Chondrocyte (in vitro differentiated cells): ENCODE results near the gene IGFBPL1. TPM values are rescaled to one million over a fixed set of nuclear protein-coding genes. Genes with fewer than 3 reads are reported as not detected.

ENCODE experiments used
- DNase-seq: peaks from one replicate; pipeline ENCODE4 v3.0.0; 2021; ENCODE audit warnings: mixed read lengths, low spot score
- H3K27ac Mint-ChIP-seq: one replicate; pipeline ENCODE4 v1.8.0; 2021; ENCODE audit warnings: mild to moderate bottlenecking, moderate library complexity, mixed read lengths; ENCODE audit not compliant: unreplicated experiment
- H3K27me3 Mint-ChIP-seq: 2 replicates; pipeline ENCODE4 v1.8.0; 2021; ENCODE audit warnings: low read depth, mixed read lengths
- H3K36me3 Mint-ChIP-seq: 2 replicates; pipeline ENCODE4 v1.8.0; 2021; ENCODE audit warnings: low read depth, mixed read lengths
- H3K4me1 Mint-ChIP-seq: 2 replicates; pipeline ENCODE4 v1.8.0; 2021; ENCODE audit warnings: low read depth, mild to moderate bottlenecking, mixed read lengths
- H3K4me3 Mint-ChIP-seq: one replicate; pipeline ENCODE4 v1.8.0; 2021; ENCODE audit warnings: mild to moderate bottlenecking, moderate library complexity, mixed read lengths; ENCODE audit not compliant: unreplicated experiment
- H3K9me3 Mint-ChIP-seq: 2 replicates; pipeline ENCODE4 v1.8.0; 2021; ENCODE audit warnings: low read depth, mixed read lengths
- CTCF ChIP-seq: fragments of 200-600 bp; sonication (generic); IDR thresholded peaks from 2 replicates; pipeline ENCODE4 v1.5.0; 2021; ENCODE audit warnings: antibody characterized with exemption, mild to moderate bottlenecking, moderate library complexity
- total RNA-seq: library from RNA; stranded (reverse); gene quantifications from 3 replicates; pipeline ENCODE4 v1.2.1, GENCODE V29; 2021

The IGFBPL1 gene
- total RNA-seq, 1 donor from 2014 or later, result 2.8 TPM

GRCh38 chr9:38395653-38396370 is 28.4 kb downstream of the IGFBPL1 start:
- H3K4me1 Mint-ChIP-seq, result peaks cover 43% of the 10 kb centered on the region
- no peaks in the 10 kb centered on the region for H3K27me3 Mint-ChIP-seq
- no peak for TF ChIP-seq CTCF
- H3K27ac Mint-ChIP-seq, result no peak overlapping the region
- no peak for DNase-seq
- H3K9me3 Mint-ChIP-seq, result no peaks in the 10 kb centered on the region
- no peak overlapping the region for H3K4me3 Mint-ChIP-seq
- H3K36me3 Mint-ChIP-seq, result peaks cover 24% of the 10 kb centered on the region

- Mint-ChIP-seq H3K4me3 (peak overlapping the region; percentile 93), H3K4me1 (peaks cover 56% of the 10 kb centered on the region), H3K9me3 (no peaks in the 10 kb centered on the region), H3K27me3 (no peaks in the 10 kb centered on the region), H3K27ac (no peak overlapping the region), H3K36me3 (peaks cover 24% of the 10 kb centered on the region)
- DNase-seq, result no peak
- TF ChIP-seq CTCF, result no peak
These were observed 29.8 kb downstream of the IGFBPL1 start for GRCh38 chr9:38394416-38394815.

GRCh38 chr9:38393128-38393796 is 31.0 kb downstream of the IGFBPL1 start:
- peaks cover 23% of the 10 kb centered on the region for H3K36me3 Mint-ChIP-seq
- H3K9me3 Mint-ChIP-seq, result no peaks in the 10 kb centered on the region
- H3K4me1 Mint-ChIP-seq, result peaks cover 67% of the 10 kb centered on the region
- H3K4me3 Mint-ChIP-seq, result peak overlapping the region; percentile 93
- DNase-seq, result no peak
- peak overlapping the region; percentile 74 for H3K27ac Mint-ChIP-seq
- H3K27me3 Mint-ChIP-seq, result no peaks in the 10 kb centered on the region
- peak; percentile 21 for TF ChIP-seq CTCF

GRCh38 chr9:38392235-38393127 is 31.8 kb downstream of the IGFBPL1 start, which contains the start of gene ALDH1B1:
TSS of gene ALDH1B1 (plus strand) at chr9:38392702. CDS start at chr9:38395749, 3,047 bp downstream.
- peaks cover 19% of the 10 kb centered on the region for H3K36me3 Mint-ChIP-seq
- peak within 1 kb of the TSS; percentile 74 for H3K27ac Mint-ChIP-seq
- no peaks in the 10 kb centered on the region for H3K27me3 Mint-ChIP-seq
- TF ChIP-seq CTCF, result peak; percentile 57
- no peaks in the 10 kb centered on the region for H3K9me3 Mint-ChIP-seq
- H3K4me3 Mint-ChIP-seq, result peak within 1 kb of the TSS; percentile 93
- DNase-seq, result peak; percentile 19
- peaks cover 64% of the 10 kb centered on the region for H3K4me1 Mint-ChIP-seq
